HFFc6 (cell line): Measurements from ENCODE around the gene CST7. TPM values are rescaled to one million over a fixed set of nuclear protein-coding genes. Genes with fewer than 3 reads are reported as not detected.

Experiments
- DNase-seq: peaks from one replicate; pipeline ENCODE4 v3.0.0-alpha.2; 2018
- H3K27ac Mint-ChIP-seq: 2 replicates; pipeline ENCODE4 v1.8.0; 2020; ENCODE audit warnings: mild to moderate bottlenecking, mixed read lengths
- H3K27me3 Mint-ChIP-seq: 2 replicates; pipeline ENCODE4 v1.8.0; 2021; ENCODE audit warnings: mild to moderate bottlenecking, moderate library complexity, mixed read lengths; ENCODE audit not compliant: insufficient read depth
- H3K36me3 Mint-ChIP-seq: 2 replicates; pipeline ENCODE4 v1.8.0; 2021; ENCODE audit warnings: low read depth, mixed read lengths
- H3K4me1 Mint-ChIP-seq: 2 replicates; pipeline ENCODE4 v1.8.0; 2020; ENCODE audit warnings: low read depth, mixed read lengths
- H3K4me3 Mint-ChIP-seq: 2 replicates; pipeline ENCODE4 v1.8.0; 2020; ENCODE audit warnings: mild to moderate bottlenecking, moderate library complexity, mixed read lengths
- H3K9me3 Mint-ChIP-seq: 2 replicates; pipeline ENCODE4 v1.8.0; 2020; ENCODE audit warnings: mild to moderate bottlenecking, mixed read lengths
- CTCF ChIP-seq: fragments of 200-600 bp; sonication (generic); IDR thresholded peaks from 2 replicates; pipeline ENCODE4 v1.5.0; 2021; ENCODE audit warnings: antibody characterized with exemption, mild to moderate bottlenecking
- total RNA-seq, 6 experiments: library from RNA; stranded (reverse); fragmentation: NEBNext Ultra II Directional; extraction: Animal tissue kit (Norgen Biotek cat#: 25700); gene quantifications; 2 replicates in 1 of 6; 3 replicates in 5 of 6; pipeline ENCODE4 v1.2.3, GENCODE V29; 2021

Gene CST7
- total RNA-seq, 6 experiments from 2014 or later, result not detected

- H3K9me3 Mint-ChIP-seq, result no peaks in the 10 kb centered on the region
- no peaks in the 10 kb centered on the region for H3K4me1 Mint-ChIP-seq
- no peak overlapping the region for H3K27ac Mint-ChIP-seq
- peaks cover 23% of the 10 kb centered on the region for H3K36me3 Mint-ChIP-seq
- no peak for DNase-seq
- H3K27me3 Mint-ChIP-seq, result no peaks in the 10 kb centered on the region; the same call in 1 of the 2 replicates
- no peak for TF ChIP-seq CTCF
- no peak overlapping the region for H3K4me3 Mint-ChIP-seq
Observed at GRCh38 chr20:24962182-24962492, 13.1 kb downstream of the CST7 start.

GRCh38 chr20:24962510-24962909 is 13.4 kb downstream of the CST7 start:
- no peak for TF ChIP-seq CTCF
- no peak overlapping the region for H3K27ac Mint-ChIP-seq
- no peak overlapping the region for H3K4me3 Mint-ChIP-seq
- no peaks in the 10 kb centered on the region for H3K9me3 Mint-ChIP-seq
- H3K27me3 Mint-ChIP-seq, result no peaks in the 10 kb centered on the region; the same call in 1 of the 2 replicates
- DNase-seq, result no peak
- H3K4me1 Mint-ChIP-seq, result no peaks in the 10 kb centered on the region
- peaks cover 23% of the 10 kb centered on the region for H3K36me3 Mint-ChIP-seq

GRCh38 chr20:24963672-24964505 is 14.8 kb downstream of the CST7 start:
- Mint-ChIP-seq H3K36me3 (peaks cover 32% of the 10 kb centered on the region), H3K4me1 (no peaks in the 10 kb centered on the region), H3K27me3 (no peaks in the 10 kb centered on the region; the same call in 1 of the 2 replicates), H3K27ac (no peak overlapping the region), H3K4me3 (no peak overlapping the region), H3K9me3 (no peaks in the 10 kb centered on the region)
- TF ChIP-seq CTCF, result no peak
- no peak for DNase-seq

DNA sequence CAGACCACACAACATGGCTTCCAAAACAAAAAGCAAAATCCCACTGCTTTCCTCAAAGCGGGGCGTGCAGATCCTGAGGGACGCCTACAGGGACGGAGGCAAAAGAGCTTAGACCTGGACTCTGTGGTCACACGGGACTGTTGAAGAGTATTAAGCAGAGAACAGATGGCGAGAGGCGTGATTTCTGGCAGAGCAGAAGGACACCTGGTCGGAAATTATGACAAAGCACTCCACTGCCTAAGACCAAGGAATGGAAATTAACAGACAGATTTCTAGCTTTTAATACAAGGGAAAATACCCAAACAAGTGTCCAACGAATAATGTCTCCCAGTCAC is 15.4 kb downstream of the CST7 start:
- Mint-ChIP-seq H3K9me3 (no peaks in the 10 kb centered on the region), H3K27ac (no peak overlapping the region), H3K4me3 (no peak overlapping the region), H3K27me3 (no peaks in the 10 kb centered on the region; the same call in 1 of the 2 replicates), H3K36me3 (peaks cover 34% of the 10 kb centered on the region), H3K4me1 (no peaks in the 10 kb centered on the region)
- no peak for DNase-seq
- no peak for TF ChIP-seq CTCF

- Mint-ChIP-seq H3K27ac (no peak overlapping the region), H3K36me3 (peaks cover 38% of the 10 kb centered on the region), H3K4me3 (no peak overlapping the region), H3K27me3 (no peaks in the 10 kb centered on the region; the same call in 1 of the 2 replicates), H3K9me3 (no peaks in the 10 kb centered on the region), H3K4me1 (no peaks in the 10 kb centered on the region)
- no peak for TF ChIP-seq CTCF
- no peak for DNase-seq
Observed at GRCh38 chr20:24965065-24965919, 16.2 kb downstream of the CST7 start.
